Caco-2 (cell line): ENCODE results near the gene LORICRIN. TPM values are rescaled to one million over a fixed set of nuclear protein-coding genes. Genes with fewer than 3 reads are reported as not detected.

Source experiments
- BruUV-seq: library from RNA; stranded (reverse); fragments of 400-500 nt; replicated peaks from 2 replicates; lab custom pipeline; 2021; lab: Mats Ljungman, UMichigan
- CTCF ChIA-PET: fragments of 300-600 bp; sonication (Branson Sonifier 250); formaldehyde crosslinking; loops from one replicate; lab custom pipeline; 2022; ENCODE audit warnings: antibody characterized with exemption; lab: Charles Lee
- POLR2A ChIA-PET: fragments of 300-600 bp; sonication (Branson Sonifier 250); formaldehyde crosslinking; loops from one replicate; lab custom pipeline; 2022; ENCODE audit warnings: antibody characterized with exemption; lab: Charles Lee
- DNase-seq, 2 experiments: peaks; one replicate each; pipeline versions ENCODE4 v3.0.0 to v3.0.0-alpha.2; 2020 to 2022
- H3K27me3 ChIP-seq: replicated peaks from 2 replicates; pipeline ENCODE4 v1.6.0; 2011; ENCODE audit warnings: low read length; ENCODE audit not compliant: control insufficient read depth, insufficient read depth
- H3K36me3 ChIP-seq: 2 replicates; pipeline ENCODE4 v1.5.1; 2011; ENCODE audit warnings: low read length; ENCODE audit not compliant: control insufficient read depth, insufficient read depth
- H3K4me1 ChIP-seq: fragments of 250-450 bp; sonication (Bioruptor Pico); 2 replicates; pipeline ENCODE4 v1.5.1; 2020; ENCODE audit warnings: mild to moderate bottlenecking
- H3K4me3 ChIP-seq: 2 replicates; pipeline ENCODE4 v1.5.1; 2011; ENCODE audit warnings: low read depth, mild to moderate bottlenecking, control low read depth, low read length
- H3K9me3 ChIP-seq: fragments of 250-450 bp; sonication (Bioruptor Pico); 2 replicates; pipeline ENCODE4 v1.5.1; 2020; ENCODE audit warnings: mild to moderate bottlenecking, moderate library complexity
- H3K27ac Mint-ChIP-seq: one replicate; pipeline ENCODE4 v1.8.0; 2022; ENCODE audit warnings: mixed read lengths; ENCODE audit not compliant: unreplicated experiment
- H3K27me3 Mint-ChIP-seq: one replicate; pipeline ENCODE4 v1.8.0; 2022; ENCODE audit warnings: mixed read lengths; ENCODE audit not compliant: insufficient read depth, unreplicated experiment
- H3K36me3 Mint-ChIP-seq: one replicate; pipeline ENCODE4 v1.8.0; 2022; ENCODE audit warnings: mild to moderate bottlenecking, mixed read lengths; ENCODE audit not compliant: insufficient read depth, unreplicated experiment
- H3K4me1 Mint-ChIP-seq: one replicate; pipeline ENCODE4 v1.8.0; 2022; ENCODE audit warnings: low read depth, mixed read lengths; ENCODE audit not compliant: unreplicated experiment
- H3K4me3 Mint-ChIP-seq: one replicate; pipeline ENCODE4 v1.8.0; 2022; ENCODE audit warnings: mild to moderate bottlenecking, moderate library complexity, mixed read lengths; ENCODE audit not compliant: unreplicated experiment
- H3K9me3 Mint-ChIP-seq: one replicate; pipeline ENCODE4 v1.8.0; 2022; ENCODE audit warnings: mixed read lengths; ENCODE audit not compliant: unreplicated experiment
- intact Hi-C: fragments of 100-400 bp; cut with micrococcal nuclease; formaldehyde crosslinking; loops from one replicate; pipeline ENCODE4 v1.10.0; 2022; ENCODE audit not compliant: unreplicated experiment
- total RNA-seq: library from RNA; stranded (reverse); gene quantifications from 2 replicates; pipeline ENCODE4 v1.2.3, GENCODE V29; 2022
- TF ChIP-seq, protein P1 (sequence below), 2 experiments: fragments of 200-600 bp in 1 of 2; IDR thresholded peaks; 1 replicate in 1 of 2; 2 replicates in 1 of 2; pipeline versions ENCODE4 v1.5.1 to v1.8.0; 2011 to 2022; ENCODE audit warnings: antibody characterized with exemption in 1 of 2, control low read depth in 1 of 2, inconsistent platforms in 1 of 2, low read depth in 1 of 2, low read length in 1 of 2, mild to moderate bottlenecking in 1 of 2, moderate library complexity in 1 of 2; ENCODE audit not compliant: insufficient read depth in 1 of 2, severe bottlenecking in 1 of 2, unreplicated experiment in 1 of 2

Gene LORICRIN
- total RNA-seq, 1 experiment from 2014 or later: not detected

DNA sequence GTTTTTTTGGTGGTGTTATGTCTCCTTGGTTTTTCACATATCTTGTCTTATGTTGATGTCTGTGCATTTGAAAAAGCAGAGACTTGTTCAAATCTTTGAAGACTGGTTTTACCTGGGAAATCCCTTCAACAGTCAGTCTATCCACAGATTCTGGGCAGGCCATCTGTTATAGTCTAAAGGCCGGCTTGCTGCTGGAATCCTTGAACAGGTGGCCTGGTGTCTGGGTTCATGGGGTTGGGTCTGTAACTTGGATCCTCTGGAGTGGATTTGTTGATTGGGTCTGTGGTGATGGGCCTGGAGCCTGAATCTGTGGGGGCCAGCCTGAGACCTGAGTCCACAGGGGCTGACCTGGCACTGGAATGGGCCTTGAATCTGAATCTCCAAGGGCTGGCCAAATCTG, 12.2 kb downstream of the LORICRIN start:
- no peaks in the 10 kb centered on the region for H3K4me1 ChIP-seq
- TF ChIP-seq, protein P1, sequence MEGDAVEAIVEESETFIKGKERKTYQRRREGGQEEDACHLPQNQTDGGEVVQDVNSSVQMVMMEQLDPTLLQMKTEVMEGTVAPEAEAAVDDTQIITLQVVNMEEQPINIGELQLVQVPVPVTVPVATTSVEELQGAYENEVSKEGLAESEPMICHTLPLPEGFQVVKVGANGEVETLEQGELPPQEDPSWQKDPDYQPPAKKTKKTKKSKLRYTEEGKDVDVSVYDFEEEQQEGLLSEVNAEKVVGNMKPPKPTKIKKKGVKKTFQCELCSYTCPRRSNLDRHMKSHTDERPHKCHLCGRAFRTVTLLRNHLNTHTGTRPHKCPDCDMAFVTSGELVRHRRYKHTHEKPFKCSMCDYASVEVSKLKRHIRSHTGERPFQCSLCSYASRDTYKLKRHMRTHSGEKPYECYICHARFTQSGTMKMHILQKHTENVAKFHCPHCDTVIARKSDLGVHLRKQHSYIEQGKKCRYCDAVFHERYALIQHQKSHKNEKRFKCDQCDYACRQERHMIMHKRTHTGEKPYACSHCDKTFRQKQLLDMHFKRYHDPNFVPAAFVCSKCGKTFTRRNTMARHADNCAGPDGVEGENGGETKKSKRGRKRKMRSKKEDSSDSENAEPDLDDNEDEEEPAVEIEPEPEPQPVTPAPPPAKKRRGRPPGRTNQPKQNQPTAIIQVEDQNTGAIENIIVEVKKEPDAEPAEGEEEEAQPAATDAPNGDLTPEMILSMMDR (IDR thresholded peaks at IDR 0.05; ENCODE audit: insufficient read depth in 1 of 2, low read depth in 1 of 2, low read length in 1 of 2, severe bottlenecking in 1 of 2, unreplicated experiment in 1 of 2): no peak
- Mint-ChIP-seq H3K4me1 (no peaks in the 10 kb centered on the region), H3K9me3 (no peaks in the 10 kb centered on the region), H3K27ac (no peak overlapping the region), H3K4me3 (no peak overlapping the region), H3K36me3 (no peaks in the 10 kb centered on the region), H3K27me3 (peaks cover 12% of the 10 kb centered on the region)
- no peak for DNase-seq
- H3K36me3 ChIP-seq: no peaks in the 10 kb centered on the region
- H3K4me3 ChIP-seq: no peak overlapping the region
- POLR2A ChIA-PET: no interaction called here
- CTCF ChIA-PET: no interaction called here
- intact Hi-C loops: no loop called here
- H3K9me3 ChIP-seq: no peaks in the 10 kb centered on the region
- no TSS peak for BruUV-seq
- no peaks in the 10 kb centered on the region for H3K27me3 ChIP-seq

DNA sequence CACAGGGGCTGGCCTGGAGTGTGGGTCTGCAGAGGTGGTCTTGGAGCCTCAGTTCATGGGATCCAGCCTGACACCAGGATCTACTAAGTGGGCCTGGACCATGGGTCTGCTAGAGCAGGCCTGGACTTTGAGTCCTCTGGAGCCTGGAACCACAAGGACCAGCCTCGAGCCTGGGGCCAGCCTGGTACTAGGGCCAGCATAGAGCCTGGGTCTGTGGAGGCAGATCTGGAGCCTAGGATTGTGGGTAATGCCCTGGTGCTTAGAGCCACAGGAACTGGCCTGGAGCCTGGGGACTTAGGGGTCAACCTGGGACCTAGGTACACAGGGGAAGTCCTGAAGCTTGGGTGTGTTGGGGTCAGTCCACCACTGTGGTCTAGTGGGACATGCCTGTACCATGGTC, 12.7 kb downstream of the LORICRIN start:
- Mint-ChIP-seq H3K36me3 (no peaks in the 10 kb centered on the region), H3K4me3 (no peak overlapping the region), H3K4me1 (no peaks in the 10 kb centered on the region), H3K9me3 (no peaks in the 10 kb centered on the region), H3K27me3 (peaks cover 13% of the 10 kb centered on the region), H3K27ac (no peak overlapping the region)
- TF ChIP-seq, protein P1 (IDR thresholded peaks at IDR 0.05; ENCODE audit: insufficient read depth in 1 of 2, low read depth in 1 of 2, low read length in 1 of 2, severe bottlenecking in 1 of 2, unreplicated experiment in 1 of 2): no peak
- Histone ChIP-seq H3K4me1 (no peaks in the 10 kb centered on the region), H3K9me3 (no peaks in the 10 kb centered on the region), H3K4me3 (no peak overlapping the region), H3K27me3 (no peaks in the 10 kb centered on the region), H3K36me3 (no peaks in the 10 kb centered on the region)
- BruUV-seq: no TSS peak
- ChIA-PET CTCF (no interaction called here), POLR2A (no interaction called here)
- intact Hi-C loops: no loop called here
- no peak for DNase-seq

DNA sequence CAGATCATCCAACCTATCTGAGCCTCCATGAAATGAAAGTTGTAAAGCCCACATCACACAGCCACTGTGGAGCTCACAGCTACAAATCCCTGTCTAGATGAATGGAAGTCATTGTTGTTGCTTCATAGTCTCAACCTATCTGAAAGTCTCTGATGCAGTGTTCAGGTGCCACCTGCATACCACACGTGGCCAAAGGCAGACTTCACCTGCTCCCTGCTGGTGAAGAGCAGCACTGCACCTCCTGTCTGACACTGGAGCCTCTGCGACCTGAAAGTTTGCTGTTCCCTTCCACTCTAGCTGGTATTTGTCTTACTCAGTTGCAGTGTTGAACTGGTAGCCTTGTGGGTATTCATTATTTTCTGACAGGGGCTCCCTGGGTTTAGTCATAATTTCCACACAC, 18.4 kb downstream of the LORICRIN start:
- Mint-ChIP-seq H3K9me3 (no peaks in the 10 kb centered on the region), H3K36me3 (no peaks in the 10 kb centered on the region), H3K27ac (no peak overlapping the region), H3K4me3 (no peak overlapping the region), H3K27me3 (peaks cover 14% of the 10 kb centered on the region), H3K4me1 (no peaks in the 10 kb centered on the region)
- no TSS peak for BruUV-seq
- Histone ChIP-seq H3K4me1 (no peaks in the 10 kb centered on the region), H3K9me3 (no peaks in the 10 kb centered on the region), H3K4me3 (no peak overlapping the region), H3K27me3 (no peaks in the 10 kb centered on the region), H3K36me3 (no peaks in the 10 kb centered on the region)
- DNase-seq: peak; percentile 66 to 71
- CTCF ChIA-PET: interaction anchor here (0.6 kb wide), 2 partner anchors 360 to 545 kb away, joined by 3 to 5 read pairs; no protein-coding TSS in a partner anchor
- POLR2A ChIA-PET: no interaction called here
- intact Hi-C loops: loop anchor here (2.0 kb wide), 1 partner anchor 39 kb away; no protein-coding TSS in a partner anchor
- TF ChIP-seq, protein P1 (IDR thresholded peaks at IDR 0.05; ENCODE audit: insufficient read depth in 1 of 2, low read depth in 1 of 2, low read length in 1 of 2, severe bottlenecking in 1 of 2, unreplicated experiment in 1 of 2): peak; percentile 78
